A549 treated with GW870086 at 1 μM for 4 hours (cell line): ENCODE data around the gene NHLH1. TPM values are rescaled to one million over a fixed set of nuclear protein-coding genes. Genes with fewer than 3 reads are reported as not detected.

Experiments
- total RNA-seq: library from RNA; stranded (reverse); fragments of 200-300 nt; extraction: Qiagen RNA extraction; gene quantifications from 5 replicates; pipeline ENCODE4 v1.2.3, GENCODE V29; 2022; ENCODE audit warnings: low read depth

The NHLH1 gene
- total RNA-seq, result 0.30 to 0.51 TPM (median 0.38 TPM) in 5 replicates

DNA sequence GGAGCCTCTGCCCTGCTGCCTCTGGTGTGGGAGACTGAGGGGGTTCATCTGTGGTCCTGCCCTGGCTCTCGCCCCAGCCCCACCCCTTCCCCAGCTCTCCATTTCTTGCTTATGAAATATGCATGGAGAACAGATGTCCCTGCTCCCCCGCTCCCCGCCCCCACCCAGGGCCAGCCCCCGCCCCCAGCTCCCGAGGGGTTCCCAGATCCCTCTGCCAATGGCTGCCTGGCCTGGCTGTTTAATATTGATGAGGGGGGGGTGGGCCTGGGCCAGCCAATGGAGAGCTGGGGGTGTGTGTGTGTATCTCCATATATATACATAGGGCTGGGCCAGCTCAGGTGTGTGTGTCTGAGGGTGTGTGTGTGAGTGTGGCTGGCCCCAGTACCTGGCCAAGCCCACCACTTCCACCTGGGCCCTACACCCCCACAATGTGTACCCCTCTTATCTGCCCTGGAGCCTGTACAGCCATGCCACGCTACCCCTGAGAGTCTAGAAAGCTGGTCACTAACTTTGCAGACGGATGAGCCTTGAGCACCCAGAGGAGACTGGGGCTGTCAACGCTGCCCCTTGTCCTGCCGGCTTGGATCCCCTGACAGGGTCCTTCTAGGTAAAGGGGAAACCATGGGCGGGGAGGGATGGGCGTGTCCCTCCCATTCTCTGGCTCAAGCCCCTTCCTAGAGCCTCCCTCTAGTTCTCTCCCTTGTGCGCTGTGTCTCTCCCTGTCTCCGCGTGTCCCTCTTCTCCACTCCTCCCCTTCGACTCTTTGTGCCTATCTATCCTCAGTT is at the start of gene NHLH1:
TSS of gene NHLH1 (plus strand) at position 341 of the 785 bp plus-strand sequence. CDS start 3,661 bp downstream, outside the sequence.

DNA sequence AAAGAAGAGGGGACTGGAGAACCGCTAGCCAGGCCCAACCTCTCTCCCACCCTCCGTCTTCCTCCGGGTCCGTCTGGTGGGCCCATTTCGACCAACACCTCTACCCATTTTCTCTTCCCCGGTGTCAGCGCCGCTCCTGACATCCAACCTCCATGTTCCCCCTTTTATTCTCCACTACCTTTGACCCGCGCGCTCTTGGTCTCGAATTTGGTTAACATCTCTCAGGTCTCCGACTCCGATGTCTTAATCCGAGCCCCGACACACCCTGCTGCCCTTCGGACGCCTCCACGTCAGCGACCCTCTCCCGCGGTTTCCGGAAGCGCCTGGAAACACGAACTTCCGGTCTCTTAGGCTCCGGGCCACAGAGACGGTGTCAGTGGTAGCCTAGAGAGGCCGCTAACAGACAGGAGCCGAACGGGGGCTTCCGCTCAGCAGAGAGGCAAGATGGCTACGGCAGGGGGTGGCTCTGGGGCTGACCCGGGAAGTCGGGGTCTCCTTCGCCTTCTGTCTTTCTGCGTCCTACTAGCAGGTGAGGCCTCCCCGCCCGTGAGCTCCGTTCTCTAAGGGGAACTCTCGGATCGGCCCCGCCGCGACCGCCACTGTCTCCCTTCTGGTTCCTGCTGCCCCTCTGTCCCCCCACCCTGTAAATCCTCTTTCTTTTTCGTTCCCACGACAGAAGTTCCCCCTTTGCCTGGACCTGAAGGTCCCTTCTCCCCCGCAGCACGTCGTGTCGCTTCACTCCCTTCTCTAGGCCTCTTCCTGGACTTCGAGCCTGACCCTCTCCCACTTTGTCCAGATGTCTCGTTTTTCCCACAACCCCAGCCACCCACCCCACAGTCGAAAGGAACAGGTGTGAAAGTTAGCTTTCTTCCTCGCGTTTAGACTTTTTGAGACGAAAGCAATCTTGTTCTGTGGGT is 23.7 kb upstream of the NHLH1 start, which contains the start of the genes COPA and NCSTN:
TSS of gene COPA (minus strand) at position 298 of the 917 bp plus-strand sequence. CDS start at position 218, 80 bp downstream.
TSS of gene NCSTN (plus strand) at position 431 of the 917 bp plus-strand sequence. CDS start at position 445, 14 bp downstream.

DNA sequence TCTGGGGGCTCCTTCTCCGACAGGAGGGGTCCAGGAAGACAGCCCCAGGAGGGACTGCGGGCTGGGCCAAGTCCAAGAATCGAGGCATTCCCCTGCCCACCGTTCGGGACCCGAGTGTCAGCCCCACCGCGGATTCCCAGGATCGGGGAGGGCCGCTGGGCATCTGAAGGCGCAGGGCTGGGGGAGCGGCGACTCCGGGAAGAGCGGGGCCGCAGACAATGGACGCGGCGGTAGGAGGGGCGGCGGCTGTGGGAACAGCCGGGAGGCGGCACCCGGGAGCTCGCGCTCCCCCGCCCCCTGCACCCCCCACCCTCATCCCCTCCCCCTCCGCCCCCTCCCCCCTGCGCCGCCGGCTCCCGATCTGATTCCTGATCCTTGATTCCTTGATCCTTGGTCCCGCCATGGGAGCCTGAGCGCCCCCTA is 33.4 kb downstream of the NHLH1 start, which contains the start of gene VANGL2:
TSS of gene VANGL2 (plus strand) at position 342 of the 423 bp plus-strand sequence. CDS start 15,274 bp downstream, outside the sequence.

Other genes starting within 250 kb of the NHLH1 start
- not detected in 5 replicates for gene ATP1A4, start 215.5 kb upstream of the NHLH1 start, total RNA-seq
- not detected in 5 replicates for gene CASQ1, start 176.5 kb upstream of the NHLH1 start, total RNA-seq
- gene PEA15, start 161.7 kb upstream of the NHLH1 start, total RNA-seq, result 166 to 186 TPM (median 176 TPM) in 5 replicates
- gene DCAF8, start 104.5 kb upstream of the NHLH1 start, total RNA-seq, result 40.3 to 54.8 TPM (median 47.8 TPM) in 5 replicates
- gene PEX19, start 81.9 kb upstream of the NHLH1 start, total RNA-seq, result 17.6 to 26.6 TPM (median 25.1 TPM) in 5 replicates
- 80.3 to 97.4 TPM (median 81.0 TPM) in 5 replicates for gene COPA, start 23.8 kb upstream of the NHLH1 start, total RNA-seq
- gene NCSTN, start 23.7 kb upstream of the NHLH1 start, total RNA-seq, result 38.8 to 49.7 TPM (median 45.4 TPM) in 5 replicates
- 0.69 to 1.0 TPM (median 0.84 TPM) in 5 replicates for gene VANGL2, start 33.5 kb downstream of the NHLH1 start, total RNA-seq
- not detected in 5 replicates for gene SLAMF6, start 156.2 kb downstream of the NHLH1 start, total RNA-seq
- not detected in 5 replicates for gene CD84, start 212.4 kb downstream of the NHLH1 start, total RNA-seq